ENCODE results near the gene GPC5.

The GPC5 gene

DNA sequence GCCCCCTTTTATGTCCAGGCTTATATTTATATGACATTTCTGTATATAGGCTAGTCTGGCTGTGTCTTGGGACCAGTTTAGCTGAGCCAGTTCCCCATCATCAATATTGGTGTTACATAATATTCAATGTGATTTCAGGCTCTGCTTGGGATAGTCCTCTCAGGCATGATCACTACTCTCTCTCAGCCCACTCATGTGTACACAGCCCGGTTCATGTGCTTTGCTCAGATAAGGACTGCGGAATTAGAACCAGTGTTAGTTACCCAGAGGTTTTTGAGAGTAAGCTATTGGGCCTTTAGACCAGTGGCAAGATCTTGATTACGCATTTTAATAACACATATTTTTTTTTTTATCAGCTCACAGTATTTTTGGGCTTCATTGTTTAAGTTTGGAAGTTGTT, 219.9 kb downstream of the GPC5 start:
- Histone ChIP-seq H3K27ac (ENCODE audit: low read length, poor library complexity, severe bottlenecking) (no peak overlapping the region), H2AK5ac (ENCODE audit: low read length, severe bottlenecking) (no peak overlapping the region), H4K91ac (ENCODE audit: low read length) (no peak overlapping the region), H2BK5ac (ENCODE audit: low read depth, low read length, poor library complexity, severe bottlenecking) (no peak overlapping the region), H3K18ac (ENCODE audit: low read depth in 1 of 2, low read length in 2 of 2) (no peak overlapping the region), H3K27me3 (ENCODE audit: control insufficient read depth in 1 of 2, insufficient read depth in 1 of 2, low read length in 2 of 2) (no peaks in the 10 kb centered on the region), H3K4me3 (ENCODE audit: insufficient read depth in 1 of 2, low read depth in 1 of 2, low read length in 2 of 2) (no peak overlapping the region), H2BK120ac (ENCODE audit: low read depth, low read length) (no peak overlapping the region), H2BK12ac (ENCODE audit: low read length in 2 of 2) (no peak overlapping the region), H3K79me1 (replicated peaks; ENCODE audit: low read length, poor library complexity, severe bottlenecking) (no peaks in the 10 kb centered on the region), H4K8ac (ENCODE audit: low read length) (no peak overlapping the region), H2AFZ (ENCODE audit: low read depth, low read length) (no peak overlapping the region), H3K4ac (ENCODE audit: low read depth in 1 of 2, low read length in 2 of 2) (no peak overlapping the region), H3K4me1 (ENCODE audit: control insufficient read depth, insufficient read depth, low read depth, low read length) (no peaks in the 10 kb centered on the region), H3K4me2 (ENCODE audit: low read length, poor library complexity, severe bottlenecking) (no peak overlapping the region), H3K23ac (ENCODE audit: low read length in 2 of 2) (no peak overlapping the region), H3K14ac (ENCODE audit: low read length in 2 of 2) (no peak overlapping the region), H2BK15ac (ENCODE audit: low read depth, poor library complexity, severe bottlenecking) (no peak overlapping the region), H3K9me3 (ENCODE audit: control insufficient read depth, low read length) (no peaks in the 10 kb centered on the region), H3K9ac (ENCODE audit: low read length) (no peak overlapping the region), H3K36me3 (ENCODE audit: control insufficient read depth in 1 of 2, insufficient read depth in 2 of 2, low read depth in 1 of 2, low read length in 2 of 2) (no peaks in the 10 kb centered on the region)
- no CpG with 5 or more reads among the region's 3 CpGs for WGBS
- DNase-seq: no peak

DNA sequence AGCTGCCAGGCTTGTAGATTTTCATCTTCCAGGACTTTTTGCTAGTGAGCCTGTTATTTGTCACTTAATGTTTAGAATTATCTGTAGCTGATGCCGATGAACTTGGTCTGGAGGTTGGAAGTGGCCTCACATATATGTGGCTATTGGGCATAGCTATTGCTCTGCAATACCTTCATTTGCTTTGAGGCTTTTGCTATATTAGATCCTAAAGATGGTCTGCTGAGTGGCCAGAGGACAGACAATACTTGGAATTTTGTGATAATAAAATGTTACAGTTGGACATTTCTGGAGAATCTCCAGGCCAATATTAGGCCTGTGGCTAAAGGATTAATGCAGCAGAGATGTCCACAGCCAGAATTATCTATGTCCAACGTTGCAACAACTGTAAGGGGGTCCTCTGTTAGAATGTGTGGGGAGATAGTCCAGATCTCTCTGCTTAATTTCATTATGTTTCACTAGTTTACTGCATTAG, 222.3 kb downstream of the GPC5 start:
- no peak overlapping the region for H3K14ac ChIP-seq (ENCODE audit: low read length in 2 of 2)
- 78% methylated on average over 1 of the region's 2 CpGs for WGBS
- no peak overlapping the region for H2AK5ac ChIP-seq (ENCODE audit: low read length, severe bottlenecking)
- H3K4me2 ChIP-seq (ENCODE audit: low read length, poor library complexity, severe bottlenecking): no peak overlapping the region
- no peaks in the 10 kb centered on the region for H3K36me3 ChIP-seq (ENCODE audit: control insufficient read depth in 1 of 2, insufficient read depth in 2 of 2, low read depth in 1 of 2, low read length in 2 of 2)
- no peak overlapping the region for H3K18ac ChIP-seq (ENCODE audit: low read depth in 1 of 2, low read length in 2 of 2)
- H3K4ac ChIP-seq (ENCODE audit: low read depth in 1 of 2, low read length in 2 of 2): no peak overlapping the region
- no peak overlapping the region for H3K27ac ChIP-seq (ENCODE audit: low read length, poor library complexity, severe bottlenecking)
- H2BK15ac ChIP-seq (ENCODE audit: low read depth, poor library complexity, severe bottlenecking): no peak overlapping the region
- no peaks in the 10 kb centered on the region for H3K4me1 ChIP-seq (ENCODE audit: control insufficient read depth, insufficient read depth, low read depth, low read length)
- no peaks in the 10 kb centered on the region for H3K79me1 ChIP-seq (replicated peaks; ENCODE audit: low read length, poor library complexity, severe bottlenecking)
- no peak overlapping the region for H2AFZ ChIP-seq (ENCODE audit: low read depth, low read length)
- H4K8ac ChIP-seq (ENCODE audit: low read length): no peak overlapping the region
- H3K4me3 ChIP-seq (ENCODE audit: insufficient read depth in 1 of 2, low read depth in 1 of 2, low read length in 2 of 2): no peak overlapping the region
- DNase-seq: no peak
- no peak overlapping the region for H2BK5ac ChIP-seq (ENCODE audit: low read depth, low read length, poor library complexity, severe bottlenecking)
- no peak overlapping the region for H2BK120ac ChIP-seq (ENCODE audit: low read depth, low read length)
- no peak overlapping the region for H2BK12ac ChIP-seq (ENCODE audit: low read length in 2 of 2)
- H4K91ac ChIP-seq (ENCODE audit: low read length): no peak overlapping the region
- H3K9ac ChIP-seq (ENCODE audit: low read length): no peak overlapping the region
- no peak overlapping the region for H3K23ac ChIP-seq (ENCODE audit: low read length in 2 of 2)
- no peaks in the 10 kb centered on the region for H3K9me3 ChIP-seq (ENCODE audit: control insufficient read depth, low read length)
- H3K27me3 ChIP-seq (ENCODE audit: control insufficient read depth in 1 of 2, insufficient read depth in 1 of 2, low read length in 2 of 2): no peaks in the 10 kb centered on the region

DNA sequence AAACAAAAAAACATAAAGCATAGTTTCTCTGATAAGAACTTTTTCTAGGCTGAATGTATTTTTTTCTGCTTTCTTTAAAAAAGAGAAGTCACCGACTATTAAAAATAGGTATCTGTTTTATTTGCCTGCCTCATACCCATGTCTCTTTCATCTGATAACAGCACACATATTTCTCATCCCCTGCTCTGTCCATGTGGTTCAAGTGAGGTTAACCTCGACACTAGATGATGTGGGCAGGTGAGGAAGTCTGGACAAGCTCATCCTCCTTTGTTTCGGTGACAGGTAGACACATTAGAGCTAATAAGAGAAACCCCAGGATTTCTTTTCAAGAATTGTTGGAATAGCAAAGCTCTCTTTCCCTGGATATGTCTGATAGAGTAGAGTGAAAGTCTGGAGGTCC, 222.7 kb downstream of the GPC5 start:
- Histone ChIP-seq H3K18ac (ENCODE audit: low read depth in 1 of 2, low read length in 2 of 2) (no peak overlapping the region), H3K9me3 (ENCODE audit: control insufficient read depth, low read length) (no peaks in the 10 kb centered on the region), H2BK5ac (ENCODE audit: low read depth, low read length, poor library complexity, severe bottlenecking) (no peak overlapping the region), H3K9ac (ENCODE audit: low read length) (no peak overlapping the region), H3K27me3 (ENCODE audit: control insufficient read depth in 1 of 2, insufficient read depth in 1 of 2, low read length in 2 of 2) (no peaks in the 10 kb centered on the region), H2BK120ac (ENCODE audit: low read depth, low read length) (no peak overlapping the region), H4K91ac (ENCODE audit: low read length) (no peak overlapping the region), H2BK15ac (ENCODE audit: low read depth, poor library complexity, severe bottlenecking) (no peak overlapping the region), H2BK12ac (ENCODE audit: low read length in 2 of 2) (no peak overlapping the region), H4K8ac (ENCODE audit: low read length) (no peak overlapping the region), H3K4ac (ENCODE audit: low read depth in 1 of 2, low read length in 2 of 2) (no peak overlapping the region), H2AK5ac (ENCODE audit: low read length, severe bottlenecking) (no peak overlapping the region), H3K4me3 (ENCODE audit: insufficient read depth in 1 of 2, low read depth in 1 of 2, low read length in 2 of 2) (no peak overlapping the region), H3K14ac (ENCODE audit: low read length in 2 of 2) (no peak overlapping the region), H3K27ac (ENCODE audit: low read length, poor library complexity, severe bottlenecking) (no peak overlapping the region), H3K23ac (ENCODE audit: low read length in 2 of 2) (no peak overlapping the region), H3K4me1 (ENCODE audit: control insufficient read depth, insufficient read depth, low read depth, low read length) (no peaks in the 10 kb centered on the region), H3K36me3 (ENCODE audit: control insufficient read depth in 1 of 2, insufficient read depth in 2 of 2, low read depth in 1 of 2, low read length in 2 of 2) (no peaks in the 10 kb centered on the region), H3K79me1 (replicated peaks; ENCODE audit: low read length, poor library complexity, severe bottlenecking) (no peaks in the 10 kb centered on the region), H2AFZ (ENCODE audit: low read depth, low read length) (no peak overlapping the region), H3K4me2 (ENCODE audit: low read length, poor library complexity, severe bottlenecking) (no peak overlapping the region)
- no peak for DNase-seq
- WGBS: 72% methylated on average over 3 of the region's 3 CpGs

DNA sequence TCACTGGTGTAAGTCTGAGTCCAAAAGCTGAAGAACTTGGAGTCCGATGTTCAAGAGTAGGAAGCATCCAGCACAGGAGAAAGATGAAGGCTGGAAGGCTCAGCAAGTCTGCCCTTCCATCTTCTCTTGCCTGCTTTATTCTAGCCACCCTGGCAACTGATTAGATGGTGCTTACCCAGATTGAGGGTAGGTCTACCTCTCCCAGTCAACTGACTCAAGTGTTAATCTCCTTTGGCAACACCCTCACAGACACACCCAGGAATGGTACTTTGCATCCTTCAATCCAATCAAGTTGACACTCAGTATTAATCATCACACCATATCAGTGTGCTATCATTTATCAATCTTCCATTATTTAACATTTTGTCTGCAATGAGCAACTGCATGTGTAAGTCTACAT, 223.5 kb downstream of the GPC5 start:
- no peaks in the 10 kb centered on the region for H3K79me1 ChIP-seq (replicated peaks; ENCODE audit: low read length, poor library complexity, severe bottlenecking)
- DNase-seq: no peak
- H2BK120ac ChIP-seq (ENCODE audit: low read depth, low read length): no peak overlapping the region
- no peak overlapping the region for H3K4ac ChIP-seq (ENCODE audit: low read depth in 1 of 2, low read length in 2 of 2)
- no peak overlapping the region for H2AFZ ChIP-seq (ENCODE audit: low read depth, low read length)
- no peak overlapping the region for H3K23ac ChIP-seq (ENCODE audit: low read length in 2 of 2)
- no peaks in the 10 kb centered on the region for H3K9me3 ChIP-seq (ENCODE audit: control insufficient read depth, low read length)
- no peaks in the 10 kb centered on the region for H3K4me1 ChIP-seq (ENCODE audit: control insufficient read depth, insufficient read depth, low read depth, low read length)
- H3K14ac ChIP-seq (ENCODE audit: low read length in 2 of 2): no peak overlapping the region
- H3K4me2 ChIP-seq (ENCODE audit: low read length, poor library complexity, severe bottlenecking): no peak overlapping the region
- no peak overlapping the region for H2BK15ac ChIP-seq (ENCODE audit: low read depth, poor library complexity, severe bottlenecking)
- no peak overlapping the region for H3K27ac ChIP-seq (ENCODE audit: low read length, poor library complexity, severe bottlenecking)
- H3K27me3 ChIP-seq (ENCODE audit: control insufficient read depth in 1 of 2, insufficient read depth in 1 of 2, low read length in 2 of 2): no peaks in the 10 kb centered on the region
- no peak overlapping the region for H4K91ac ChIP-seq (ENCODE audit: low read length)
- WGBS: 93% methylated on average over 1 of the region's 1 CpG
- no peak overlapping the region for H3K18ac ChIP-seq (ENCODE audit: low read depth in 1 of 2, low read length in 2 of 2)
- H3K4me3 ChIP-seq (ENCODE audit: insufficient read depth in 1 of 2, low read depth in 1 of 2, low read length in 2 of 2): no peak overlapping the region
- no peak overlapping the region for H2AK5ac ChIP-seq (ENCODE audit: low read length, severe bottlenecking)
- H2BK5ac ChIP-seq (ENCODE audit: low read depth, low read length, poor library complexity, severe bottlenecking): no peak overlapping the region
- H4K8ac ChIP-seq (ENCODE audit: low read length): no peak overlapping the region
- no peak overlapping the region for H2BK12ac ChIP-seq (ENCODE audit: low read length in 2 of 2)
- H3K36me3 ChIP-seq (ENCODE audit: control insufficient read depth in 1 of 2, insufficient read depth in 2 of 2, low read depth in 1 of 2, low read length in 2 of 2): no peaks in the 10 kb centered on the region
- no peak overlapping the region for H3K9ac ChIP-seq (ENCODE audit: low read length)
